ENCODE results near the gene AFAP1.

AFAP1 gene

GRCh38 chr4:7780751-7781348, 158.8 kb downstream of the AFAP1 start:
- DNase-seq = no peak

DNA sequence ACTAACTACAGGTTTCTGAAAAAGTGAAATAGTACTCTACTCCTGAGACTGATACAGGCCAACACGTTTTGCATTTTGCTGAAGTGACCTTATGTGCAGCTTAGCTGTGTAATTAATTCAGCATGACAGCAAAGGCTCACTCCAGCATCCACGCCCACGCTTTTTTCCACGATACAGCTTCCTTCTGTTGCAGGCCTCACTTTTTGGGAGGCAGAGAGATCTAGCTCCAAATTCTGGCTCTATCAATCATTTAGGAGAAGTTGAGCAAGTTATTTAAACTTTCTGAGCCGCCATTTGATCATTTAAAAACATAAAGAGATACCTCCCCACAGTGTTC, 160.3 kb downstream of the AFAP1 start:
- no peak for DNase-seq

- no peak for DNase-seq
These were observed 160.9 kb downstream of the AFAP1 start for GRCh38 chr4:7778510-7779431.

GRCh38 chr4:7777871-7778509, 161.7 kb downstream of the AFAP1 start:
- no peak for DNase-seq

GRCh38 chr4:7777017-7777710, 162.5 kb downstream of the AFAP1 start:
- DNase-seq = no peak

DNA sequence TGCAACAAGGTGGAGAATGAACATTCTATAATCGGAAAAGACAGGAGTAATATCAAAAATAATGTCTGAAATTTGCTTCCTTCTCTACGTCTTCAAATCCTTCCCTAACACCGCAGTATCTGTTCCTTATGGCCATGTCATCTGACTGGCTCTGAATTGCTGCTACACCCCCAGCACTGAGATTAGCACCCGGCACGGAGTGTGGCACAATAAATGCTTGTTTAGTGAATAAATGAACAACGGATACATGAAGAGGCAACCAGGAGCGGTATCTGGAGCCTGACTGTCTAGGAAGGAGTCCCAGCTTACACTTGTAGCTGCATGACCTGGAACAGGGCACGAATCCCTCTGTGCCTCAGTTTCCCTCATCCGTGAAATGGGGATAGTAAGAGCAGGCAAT, 164.3 kb downstream of the AFAP1 start:
- DNase-seq = no peak

DNA sequence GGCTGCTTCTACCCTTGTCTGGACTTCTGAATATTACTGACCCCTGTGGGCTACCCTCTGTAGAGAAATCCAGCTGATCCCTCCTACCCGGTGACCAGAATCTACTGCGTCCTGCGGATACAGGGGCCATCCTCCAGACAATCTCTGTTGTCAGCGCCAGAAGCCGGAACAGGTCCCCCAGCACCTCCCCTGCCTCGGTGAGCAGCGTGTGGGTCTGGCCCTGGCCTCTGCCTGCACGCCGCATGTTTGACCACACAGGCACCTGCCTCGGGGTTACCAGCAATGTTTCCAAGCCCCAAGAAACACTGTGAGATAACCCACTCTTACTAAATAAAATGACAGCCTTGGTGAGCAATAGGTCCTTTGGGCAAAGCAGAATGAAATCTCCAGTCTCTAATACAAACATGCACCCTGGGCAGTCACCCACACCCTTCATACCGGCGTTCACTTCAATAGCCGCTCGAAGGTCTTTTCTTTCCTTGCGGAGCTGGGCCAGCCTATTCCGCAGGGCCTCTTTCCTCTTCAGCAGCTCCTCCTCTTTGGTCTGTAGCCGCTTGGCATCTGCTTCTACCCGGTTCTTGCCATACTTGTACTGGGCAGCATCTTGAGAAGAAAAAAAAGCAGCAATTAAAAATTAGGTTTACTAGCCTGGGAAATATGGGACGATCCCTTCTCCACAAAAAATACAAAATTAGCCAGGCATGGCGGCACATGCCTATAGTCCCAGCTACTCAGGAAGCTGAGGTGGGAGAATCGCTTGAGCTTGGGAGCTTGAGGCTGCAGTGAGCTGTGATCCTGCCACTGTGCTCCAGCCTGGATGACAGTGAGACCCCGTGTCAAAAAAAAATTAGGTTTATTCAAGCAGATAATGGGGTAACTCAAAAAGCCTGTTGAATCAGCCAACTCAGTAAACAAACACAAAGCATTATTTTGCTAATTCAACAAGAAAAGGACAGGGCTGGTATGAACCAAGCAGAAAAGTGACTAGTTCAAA, 165.1 kb downstream of the AFAP1 start:
- no peak for DNase-seq

DNA sequence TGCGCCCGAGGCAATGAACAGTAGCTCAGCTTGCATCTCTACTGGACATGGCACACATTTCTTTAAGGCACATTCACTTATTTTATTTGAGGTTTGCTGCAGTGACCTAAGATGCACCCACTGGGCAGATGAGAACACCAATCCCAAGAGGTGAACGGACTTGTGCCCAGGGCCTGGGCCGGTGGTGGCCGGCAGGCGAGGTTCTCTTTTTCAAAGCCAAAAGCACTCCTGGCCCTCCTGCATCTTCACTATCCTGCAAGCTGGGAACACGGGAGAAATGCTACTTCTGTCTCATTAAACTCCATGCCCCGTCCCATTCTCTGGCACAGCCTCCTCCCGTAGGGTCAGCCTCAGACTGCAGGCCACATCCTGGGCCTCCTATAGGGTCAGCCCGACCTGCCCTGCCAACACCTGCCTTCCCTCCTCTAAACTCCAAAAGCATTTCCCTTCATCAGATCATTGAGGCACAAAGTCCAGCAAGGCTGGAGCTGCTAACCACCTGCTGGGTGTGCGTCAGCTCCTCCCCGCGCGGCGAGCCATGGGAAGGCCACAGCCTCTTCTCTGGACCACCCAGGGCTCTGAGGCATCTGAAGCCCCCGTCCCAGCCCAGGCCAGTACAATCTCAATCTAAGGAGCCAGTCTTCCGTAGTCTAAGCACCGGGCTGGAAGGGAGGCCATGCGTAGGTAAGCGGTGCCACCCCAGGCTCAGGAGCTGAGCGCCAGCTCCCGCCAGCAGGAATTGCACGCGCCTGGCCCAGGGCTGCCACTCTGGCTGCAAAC, 166.1 kb downstream of the AFAP1 start:
- DNase-seq = no peak

GRCh38 chr4:7772711-7773385, 166.8 kb downstream of the AFAP1 start:
- no peak for DNase-seq

GRCh38 chr4:7771541-7772507, 167.8 kb downstream of the AFAP1 start:
- DNase-seq = no peak

- no peak for DNase-seq
These were observed 168.6 kb downstream of the AFAP1 start for GRCh38 chr4:7771056-7771455.

DNA sequence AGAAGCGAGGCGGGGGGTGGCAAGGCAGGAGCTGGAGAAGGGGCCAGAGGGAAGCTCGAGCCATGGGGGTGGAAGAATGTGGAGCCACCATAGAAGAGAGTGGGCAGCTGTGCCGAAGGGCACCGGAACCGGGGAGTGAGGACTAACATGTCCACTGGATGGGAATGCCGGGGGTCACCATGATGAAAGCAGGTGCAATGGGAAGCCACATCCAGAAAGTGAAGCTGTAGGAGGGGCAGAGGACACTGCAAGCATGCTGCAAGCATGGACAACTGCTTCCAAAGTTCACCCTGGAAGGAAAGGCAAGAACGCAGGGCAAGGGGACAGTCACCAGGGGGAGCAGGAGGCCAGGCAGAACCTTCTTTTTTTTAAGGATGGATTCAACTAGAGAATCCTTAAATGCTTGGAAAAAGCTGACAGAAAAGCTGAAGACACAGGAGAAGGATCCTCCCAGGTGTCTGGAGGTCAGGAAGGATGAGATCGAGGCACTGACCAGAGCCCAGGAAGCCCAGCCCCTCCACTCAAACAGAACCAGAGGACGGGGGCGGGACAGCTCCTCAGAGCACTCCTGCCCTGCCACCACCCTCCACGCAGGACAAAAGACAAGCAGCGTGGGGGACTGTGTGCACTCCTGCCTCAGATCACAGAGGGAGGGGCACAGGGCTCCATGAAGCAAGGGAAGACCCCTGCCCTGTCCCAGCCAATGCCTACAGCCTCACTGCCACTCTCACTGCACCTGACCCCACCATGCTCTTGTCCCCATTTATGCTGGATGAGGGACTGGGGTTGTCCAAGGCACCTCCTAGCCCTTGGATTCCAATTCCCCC, 169.2 kb downstream of the AFAP1 start:
- no peak for DNase-seq

DNA sequence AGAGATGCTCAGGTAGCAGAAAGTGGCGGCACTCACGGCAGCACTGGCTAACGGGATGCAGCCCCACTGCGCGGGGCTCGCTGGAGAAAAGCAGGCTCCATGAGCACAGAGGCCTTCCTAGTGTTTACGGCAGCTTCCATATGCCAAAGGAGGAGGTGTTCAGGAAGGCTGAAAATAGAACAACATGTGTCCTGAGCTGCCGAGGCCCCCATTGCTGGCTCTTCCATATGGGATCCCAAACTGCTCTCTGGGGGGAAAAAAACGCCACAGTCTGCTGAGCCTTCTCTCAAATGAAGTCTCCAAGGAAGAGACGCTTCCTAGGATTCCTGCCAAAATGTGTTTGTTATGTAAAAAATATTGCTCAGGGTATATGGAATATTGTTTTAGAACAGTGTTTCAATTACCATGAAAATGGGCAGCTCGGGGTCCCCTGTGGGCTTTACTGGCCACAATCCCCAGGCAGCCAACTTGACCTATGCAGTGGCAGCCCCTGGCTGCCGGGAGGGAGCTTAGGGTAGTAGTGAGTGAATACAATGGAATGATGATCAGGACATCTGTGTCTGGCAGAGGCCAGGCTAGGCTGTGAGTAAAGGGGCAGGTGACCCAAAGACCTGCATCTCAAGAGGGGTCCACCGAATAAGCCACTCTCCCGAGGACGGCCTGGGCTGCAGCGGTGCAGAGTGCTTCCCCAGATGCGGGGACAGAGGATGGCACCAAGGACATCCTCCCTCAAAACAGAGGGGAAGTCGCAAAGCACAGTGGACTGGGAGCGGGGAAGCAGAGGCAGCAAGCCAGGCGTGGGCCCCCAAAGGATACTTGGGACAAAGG, 170.1 kb downstream of the AFAP1 start:
- no peak for DNase-seq

DNA sequence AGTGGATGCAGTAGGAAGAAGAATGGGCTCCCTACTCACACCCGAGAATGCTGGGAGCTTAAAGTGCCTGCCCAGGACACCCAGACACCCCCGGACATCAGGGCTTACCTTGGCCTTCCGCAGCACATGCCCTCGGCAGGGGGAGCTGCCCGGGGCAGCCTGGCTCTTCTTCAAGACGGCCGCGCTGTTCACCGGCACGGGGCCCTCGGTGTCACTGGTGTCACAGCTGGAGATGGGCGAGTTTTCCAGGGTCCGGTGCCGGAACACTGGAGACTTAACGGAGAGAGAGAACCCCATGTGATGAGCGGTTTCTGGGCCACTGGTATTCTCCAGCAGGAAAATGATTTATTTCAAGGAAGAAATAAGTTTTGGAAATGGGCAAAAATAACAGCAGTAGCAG, 170.9 kb downstream of the AFAP1 start:
- no peak for DNase-seq

GRCh38 chr4:7767966-7768365, 171.7 kb downstream of the AFAP1 start:
- DNase-seq = no peak

DNA sequence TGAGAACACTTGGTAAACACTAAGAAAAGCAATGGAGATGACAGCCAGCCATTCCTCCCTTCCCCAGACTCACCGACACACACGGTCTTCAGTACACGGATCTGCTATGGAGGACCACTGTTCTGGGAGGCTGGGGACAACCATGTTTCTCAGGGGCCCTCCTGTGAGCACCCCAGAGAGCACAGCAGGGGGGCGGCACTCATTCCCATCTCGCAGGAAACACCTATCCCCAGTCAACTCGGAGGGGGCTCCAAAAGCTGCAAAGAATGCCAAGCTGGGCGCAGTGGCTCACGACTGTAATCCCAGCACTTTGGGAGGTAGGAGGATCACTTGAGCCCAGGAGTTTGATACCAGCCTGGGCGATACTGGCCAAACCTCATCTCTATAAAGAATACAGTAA, 172.1 kb downstream of the AFAP1 start:
- DNase-seq = no peak

GRCh38 chr4:7766661-7767345, 172.9 kb downstream of the AFAP1 start:
- DNase-seq = no peak

Data from NCI-H526 treated with DMSO at 0.1 percent for 48 hours (cell line).